UCSD-AML1 (cell line): Measurements from ENCODE around the gene FAXDC2.
"Not testable (repeated sequence)": the region's sequence is repeated elsewhere in the genome, so short reads cannot be mapped to it uniquely, and the experiment has no call there.

Experiments used
- DNase-seq: peaks from one replicate; lab custom pipeline; 2025; ENCODE audit not compliant: unreplicated experiment; lab: John Stamatoyannopoulos, UW

FAXDC2 gene

GRCh38 chr5:154830596-154830995 lies 19.8 kb downstream of the FAXDC2 start:
- DNase-seq = no peak

DNA sequence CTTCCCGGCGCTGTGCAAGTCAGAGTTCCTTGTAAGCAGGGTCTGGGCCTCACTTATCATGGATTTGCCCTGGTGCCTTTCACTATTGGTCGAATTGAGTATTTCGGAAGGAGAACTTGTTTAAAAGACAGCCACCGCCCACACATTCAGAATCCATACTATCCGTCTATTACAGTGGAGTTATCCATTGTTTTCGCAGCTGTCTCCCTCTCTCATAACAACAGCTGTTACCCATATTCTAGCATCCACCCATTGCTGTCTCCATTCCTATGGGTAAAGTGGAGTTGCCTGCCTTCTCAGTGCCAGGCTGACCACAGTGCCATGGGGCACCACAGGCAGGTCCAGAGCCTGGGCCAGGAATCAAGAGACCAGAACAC lies 20.2 kb downstream of the FAXDC2 start:
- no peak for DNase-seq

GRCh38 chr5:154829589-154830218 lies 20.7 kb downstream of the FAXDC2 start:
- no peak for DNase-seq

DNA sequence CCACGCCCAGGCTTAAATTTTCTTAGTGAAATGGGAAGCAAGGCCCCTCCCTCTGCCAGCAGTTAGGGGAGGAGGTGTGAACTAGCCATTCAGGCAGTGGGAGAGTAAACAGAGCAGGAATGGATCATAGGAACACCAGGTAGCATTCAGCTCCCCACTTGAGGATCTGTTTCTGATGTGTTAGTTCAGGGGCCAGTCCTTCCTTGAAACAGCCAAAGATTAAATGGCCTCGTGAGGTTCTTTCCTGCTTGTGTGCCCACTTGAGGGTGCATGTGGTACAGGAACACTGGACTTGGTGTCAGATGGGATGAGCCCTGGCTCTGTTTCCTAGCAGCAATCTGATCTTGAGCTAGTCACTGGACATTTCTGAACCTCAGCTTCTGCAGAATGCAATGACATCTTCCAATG lies 21.2 kb downstream of the FAXDC2 start:
- DNase-seq = no peak

GRCh38 chr5:154824070-154824469 lies 26.3 kb downstream of the FAXDC2 start:
- no peak for DNase-seq

- no peak for DNase-seq
These were observed 26.8 kb downstream of the FAXDC2 start for GRCh38 chr5:154823605-154824004.

GRCh38 chr5:154822896-154823295 lies 27.5 kb downstream of the FAXDC2 start:
- not testable (repeated sequence) for DNase-seq

DNA sequence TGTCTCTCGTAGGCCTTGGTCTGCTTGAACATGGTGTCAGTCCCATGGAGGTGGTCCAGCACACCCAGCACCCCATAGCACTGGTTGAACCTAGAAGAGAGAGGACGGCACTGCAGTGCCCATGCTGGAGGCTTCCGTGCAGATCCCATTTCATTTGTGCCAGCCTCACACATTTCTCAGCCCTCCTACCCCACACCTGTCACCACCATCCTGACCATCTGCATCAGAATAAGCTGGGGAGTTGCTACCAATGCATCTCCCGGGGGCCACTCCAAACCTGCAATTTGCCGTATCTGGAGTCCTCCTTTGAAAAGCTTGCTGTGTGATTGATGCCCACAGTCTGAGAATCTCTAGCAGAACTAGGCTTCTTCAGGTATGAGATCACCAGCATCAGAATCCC lies 30.0 kb downstream of the FAXDC2 start:
- no peak for DNase-seq

GRCh38 chr5:154819546-154819945 lies 30.9 kb downstream of the FAXDC2 start:
- no peak for DNase-seq

DNA sequence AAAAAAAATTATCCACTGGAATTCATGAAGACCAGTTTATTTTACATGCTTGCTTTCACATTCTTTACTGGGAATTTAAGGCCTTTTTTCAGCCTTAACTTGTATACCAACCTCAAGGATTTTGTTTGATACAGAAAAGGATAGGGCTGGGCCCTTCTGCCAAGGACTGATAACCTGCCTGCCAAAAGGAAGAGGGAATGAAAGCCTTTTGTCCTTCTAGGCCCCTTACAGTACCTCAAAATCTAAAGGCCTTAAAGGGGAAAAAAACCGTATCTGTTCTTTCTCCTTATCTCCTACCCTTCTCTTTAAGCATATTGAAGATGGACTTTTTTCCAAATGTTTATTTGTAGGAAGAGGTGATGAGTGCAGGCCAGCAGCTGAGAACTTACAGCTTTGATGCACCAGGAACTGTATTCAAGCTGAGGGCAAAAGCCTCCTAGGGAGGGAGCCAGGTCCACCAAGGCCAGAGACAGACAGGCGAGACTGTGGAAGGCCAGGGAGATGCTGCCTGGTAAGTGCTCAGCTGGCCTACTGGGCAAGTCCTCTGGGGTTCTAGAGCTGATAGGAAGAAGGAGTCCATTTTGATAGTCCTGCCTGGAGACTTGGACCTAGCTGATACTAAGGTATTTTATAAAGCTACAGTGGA lies 31.8 kb downstream of the FAXDC2 start:
- DNase-seq = no peak

DNA sequence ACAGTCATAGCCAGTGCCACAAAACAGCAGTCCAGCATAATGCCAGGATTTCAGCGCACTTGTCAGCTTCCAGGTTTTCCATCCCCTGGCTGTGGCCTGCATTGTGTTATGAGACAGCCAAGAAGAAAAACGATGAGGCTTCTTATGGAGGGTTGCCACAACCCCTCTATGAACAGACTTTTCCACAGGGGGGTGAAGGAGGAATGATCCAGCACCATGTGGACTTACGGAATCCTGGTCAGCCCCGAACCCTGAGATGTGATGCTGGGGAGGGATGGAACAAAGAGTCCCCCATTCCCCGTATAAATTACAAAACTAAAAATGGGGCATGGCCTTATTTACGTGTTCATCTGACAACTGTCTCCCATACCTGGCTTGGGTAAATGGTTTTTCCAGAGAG lies 32.6 kb downstream of the FAXDC2 start:
- no peak for DNase-seq

DNA sequence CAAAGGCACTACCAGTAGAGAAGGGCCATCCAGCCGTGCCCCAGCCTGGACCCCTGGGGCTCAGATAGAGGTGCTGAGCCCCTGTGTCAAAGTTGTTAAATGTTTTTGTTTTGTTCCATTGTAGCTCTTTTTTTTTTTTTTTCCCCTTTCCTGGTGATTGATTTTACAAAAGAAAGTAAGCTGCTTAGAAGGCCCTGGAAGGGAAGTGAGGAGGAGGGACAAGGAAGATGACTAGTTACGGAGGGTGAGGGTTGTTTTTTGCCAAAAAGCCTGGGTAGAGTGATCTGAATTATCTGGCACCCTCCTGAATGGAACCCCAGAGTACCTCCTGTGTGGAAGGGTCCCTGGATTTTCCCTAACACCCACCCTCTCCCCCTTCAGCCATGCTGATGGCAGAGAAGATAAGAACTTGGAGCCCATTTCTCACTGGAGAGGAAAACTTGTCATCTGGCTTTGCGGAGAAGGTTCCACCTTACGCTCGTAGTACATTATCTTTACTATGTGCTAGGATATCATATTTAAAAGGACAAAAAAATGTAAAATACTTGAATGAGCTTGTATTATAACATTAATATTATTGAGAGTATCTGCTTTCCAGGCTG lies 33.4 kb downstream of the FAXDC2 start:
- DNase-seq = no peak

DNA sequence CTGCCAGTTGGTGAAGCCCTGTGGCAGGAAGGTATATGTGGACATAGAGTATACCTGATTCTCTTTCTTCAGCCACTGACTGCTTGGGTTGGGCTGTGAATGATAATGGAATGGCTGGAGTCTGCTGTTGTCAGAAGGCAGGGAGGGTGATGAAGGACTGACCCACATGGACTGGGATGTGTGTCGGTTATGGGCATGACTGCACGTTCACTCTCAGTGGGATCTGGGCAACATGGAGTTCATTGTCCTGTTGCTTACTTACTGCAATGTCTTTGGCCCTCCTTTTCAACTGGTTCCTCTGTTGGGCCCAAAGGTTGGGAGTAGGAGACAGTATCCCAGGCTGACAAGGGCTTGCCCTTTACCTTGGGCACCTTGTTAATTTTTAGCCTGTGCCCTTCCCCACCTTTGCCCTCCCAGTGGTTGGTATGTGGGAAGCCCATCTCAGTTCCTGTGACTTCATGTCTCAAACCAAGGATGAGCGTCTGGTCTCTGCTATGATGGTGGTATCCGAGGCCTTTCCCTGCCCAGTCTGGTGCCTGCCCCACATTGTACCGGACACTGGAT lies 34.6 kb downstream of the FAXDC2 start:
- DNase-seq = no peak

GRCh38 chr5:154815025-154815424 lies 35.4 kb downstream of the FAXDC2 start:
- DNase-seq = no peak

- DNase-seq = no peak
These were observed 36.7 kb downstream of the FAXDC2 start for GRCh38 chr5:154813736-154814135.

DNA sequence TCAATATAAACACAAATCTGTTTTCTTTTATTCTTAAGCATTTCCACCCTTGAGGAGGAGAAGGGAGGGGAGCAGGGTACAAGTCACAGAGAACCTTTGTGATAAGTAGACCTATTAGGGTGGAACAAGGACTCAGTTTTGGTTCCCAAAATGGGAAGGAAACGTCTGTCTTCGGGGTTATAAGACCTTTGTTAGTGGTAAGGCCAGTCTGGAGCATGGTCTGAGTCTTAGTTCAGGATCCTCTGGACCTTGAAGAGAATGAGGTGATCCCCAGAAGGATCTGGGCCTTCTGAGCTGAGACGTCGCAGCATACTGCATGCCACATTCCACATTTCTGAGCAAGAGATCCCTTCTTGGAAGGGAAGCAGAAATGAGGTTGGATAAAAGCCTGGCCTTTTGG lies 37.2 kb downstream of the FAXDC2 start:
- no peak for DNase-seq

GRCh38 chr5:154811653-154812465 lies 38.5 kb downstream of the FAXDC2 start:
- peak; percentile 46 for DNase-seq

- no peak for DNase-seq
These were observed 39.2 kb downstream of the FAXDC2 start for GRCh38 chr5:154811239-154811638.

DNA sequence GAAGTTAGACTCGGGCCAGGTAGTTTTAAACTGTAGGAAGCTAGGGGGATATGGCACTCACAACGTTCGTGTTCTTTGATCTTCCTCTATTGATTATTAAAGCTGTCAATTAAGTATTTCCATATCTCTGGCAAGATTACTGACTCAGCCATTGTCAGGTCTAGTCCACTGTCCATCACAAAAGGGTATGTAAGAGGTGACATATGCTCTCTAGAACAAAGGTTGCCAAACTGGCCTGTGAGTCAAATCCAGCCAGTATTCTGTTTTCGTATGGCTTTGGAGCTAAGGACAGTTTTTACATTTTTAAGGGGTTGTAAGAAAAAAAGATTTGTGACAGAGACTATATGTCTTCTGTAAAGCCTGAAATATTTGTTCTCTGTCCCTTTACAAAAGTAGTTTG lies 44.2 kb downstream of the FAXDC2 start:
- DNase-seq = no peak

DNA sequence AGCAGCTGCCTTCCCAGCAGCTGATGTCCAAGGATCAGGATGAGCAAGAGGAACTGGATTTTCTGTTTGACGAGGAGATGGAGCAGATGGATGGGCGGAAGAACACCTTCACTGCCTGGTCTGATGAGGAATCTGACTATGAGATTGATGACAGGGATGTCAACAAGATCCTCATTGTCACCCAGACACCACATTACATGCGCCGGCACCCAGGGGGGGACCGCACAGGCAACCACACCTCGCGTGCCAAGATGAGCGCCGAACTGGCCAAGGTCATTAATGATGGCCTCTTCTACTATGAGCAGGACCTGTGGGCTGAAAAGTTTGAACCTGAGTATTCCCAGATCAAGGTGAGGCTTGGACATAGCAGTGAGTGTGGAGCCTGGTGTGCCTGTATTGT lies 48.4 kb downstream of the FAXDC2 start:
- DNase-seq = no peak

GRCh38 chr5:154801083-154801482 lies 49.3 kb downstream of the FAXDC2 start:
- DNase-seq = no peak

GRCh38 chr5:154800582-154800981 lies 49.8 kb downstream of the FAXDC2 start:
- DNase-seq = no peak
